ENCODE data around the gene SOCS1. TPM values are rescaled to one million over a fixed set of nuclear protein-coding genes. Genes with fewer than 3 reads are reported as not detected.

SOCS1 gene
- total RNA-seq, 2 experiments from 2014 or later: 127 to 133 TPM

GRCh38 chr16:11208916-11209665 lies 46.9 kb downstream of the SOCS1 start:
- Mint-ChIP-seq H3K9me3 (peaks cover 11% of the 10 kb centered on the region), H3K4me3 (no peak overlapping the region), H3K4me1 (peaks cover 28% of the 10 kb centered on the region), H3K27ac (no peak overlapping the region), H3K36me3 (ENCODE audit: low read depth) (peaks cover 9% of the 10 kb centered on the region), H3K27me3 (no peaks in the 10 kb centered on the region)
- POLR2A ChIA-PET: no interaction called here
- CTCF ChIA-PET: interaction anchor here (0.6 to 3.0 kb wide), 6 partner anchors 9 to 245 kb away, joined by 3 to 14 read pairs (median 4); no protein-coding TSS in a partner anchor
- DNase-seq: no peak

GRCh38 chr16:11207646-11208045 lies 48.4 kb downstream of the SOCS1 start:
- Mint-ChIP-seq H3K36me3 (ENCODE audit: low read depth) (peaks cover 9% of the 10 kb centered on the region), H3K27ac (peak overlapping the region; percentile 36), H3K4me3 (no peak overlapping the region), H3K9me3 (peaks cover 11% of the 10 kb centered on the region), H3K27me3 (no peaks in the 10 kb centered on the region), H3K4me1 (peaks cover 33% of the 10 kb centered on the region)
- POLR2A ChIA-PET: no interaction called here
- CTCF ChIA-PET: interaction anchor here (0.6 to 3.2 kb wide), 3 partner anchors 11 to 31 kb away, joined by 4 to 14 read pairs (median 14); no protein-coding TSS in a partner anchor
- DNase-seq: no peak

- DNase-seq: no peak
- Mint-ChIP-seq H3K36me3 (ENCODE audit: low read depth) (peaks cover 9% of the 10 kb centered on the region), H3K4me3 (no peak overlapping the region), H3K4me1 (peaks cover 42% of the 10 kb centered on the region), H3K27ac (peak overlapping the region; percentile 83), H3K27me3 (no peaks in the 10 kb centered on the region), H3K9me3 (peaks cover 11% of the 10 kb centered on the region)
- POLR2A ChIA-PET: interaction anchor here (1.3 kb wide), 1 partner anchor 19 kb away, joined by 6 read pairs; no protein-coding TSS in a partner anchor
- CTCF ChIA-PET: interaction anchor here (0.6 to 3.2 kb wide), 12 partner anchors 10 to 106 kb away, joined by 3 to 14 read pairs (median 4); partner anchors contain the start of gene SOCS1
These were observed 50.0 kb downstream of the SOCS1 start for GRCh38 chr16:11205754-11206581.

- no peak overlapping the region for H3K4me3 Mint-ChIP-seq
- H3K4me1 Mint-ChIP-seq: peaks cover 46% of the 10 kb centered on the region
- H3K27ac Mint-ChIP-seq: peak overlapping the region; percentile 37
- CTCF ChIA-PET: interaction anchor here (0.6 to 3.2 kb wide), 12 partner anchors 9 to 105 kb away, joined by 3 to 14 read pairs (median 4); partner anchors contain the start of gene SOCS1
- peaks cover 11% of the 10 kb centered on the region for H3K9me3 Mint-ChIP-seq
- no peak for DNase-seq
- H3K27me3 Mint-ChIP-seq: no peaks in the 10 kb centered on the region
- POLR2A ChIA-PET: interaction anchor here (1.3 kb wide), 1 partner anchor 20 kb away, joined by 6 read pairs; no protein-coding TSS in a partner anchor
- peaks cover 9% of the 10 kb centered on the region for H3K36me3 Mint-ChIP-seq (ENCODE audit: low read depth)
These were observed 50.8 kb downstream of the SOCS1 start for GRCh38 chr16:11205065-11205699.

- POLR2A ChIA-PET: no interaction called here
- Mint-ChIP-seq H3K4me3 (no peak overlapping the region), H3K27me3 (no peaks in the 10 kb centered on the region), H3K27ac (peak overlapping the region; percentile 37), H3K9me3 (peaks cover 11% of the 10 kb centered on the region), H3K36me3 (ENCODE audit: low read depth) (peaks cover 9% of the 10 kb centered on the region), H3K4me1 (peaks cover 46% of the 10 kb centered on the region)
- CTCF ChIA-PET: interaction anchor here (0.6 to 3.2 kb wide), 8 partner anchors 9 to 45 kb away, joined by 3 to 14 read pairs (median 4); no protein-coding TSS in a partner anchor
- DNase-seq: no peak
These were observed 51.4 kb downstream of the SOCS1 start for GRCh38 chr16:11204513-11205047.

Other genes with a start within 250 kb of the SOCS1 start
- not detected for gene TNP2, start 13.1 kb upstream of the SOCS1 start, total RNA-seq
- gene PRM3, start 17.4 kb upstream of the SOCS1 start, total RNA-seq: not detected
- gene PRM2, start 20.3 kb upstream of the SOCS1 start, total RNA-seq: not detected
- not detected for gene PRM1, start 25.1 kb upstream of the SOCS1 start, total RNA-seq
- gene RMI2, start 89.3 kb upstream of the SOCS1 start, total RNA-seq: 10 to 100 TPM; 53.5 to 55.1 TPM

All from activated CD4-positive, alpha-beta T cell treated with anti-CD3 and anti-CD28 coated beads, Interleukin-2, amount 10 ng/mL, durations not matched to agents 7 days and 5 days (primary cell).